ENCODE results near the gene PCNA. TPM values are rescaled to one million over a fixed set of nuclear protein-coding genes. Genes with fewer than 3 reads are reported as not detected.

The PCNA gene
- total and polyA plus RNA-seq, 2 donors (not counting 1 experiment from before 2014, with no cell fraction given) = 31.7 to 73.4 TPM

DNA sequence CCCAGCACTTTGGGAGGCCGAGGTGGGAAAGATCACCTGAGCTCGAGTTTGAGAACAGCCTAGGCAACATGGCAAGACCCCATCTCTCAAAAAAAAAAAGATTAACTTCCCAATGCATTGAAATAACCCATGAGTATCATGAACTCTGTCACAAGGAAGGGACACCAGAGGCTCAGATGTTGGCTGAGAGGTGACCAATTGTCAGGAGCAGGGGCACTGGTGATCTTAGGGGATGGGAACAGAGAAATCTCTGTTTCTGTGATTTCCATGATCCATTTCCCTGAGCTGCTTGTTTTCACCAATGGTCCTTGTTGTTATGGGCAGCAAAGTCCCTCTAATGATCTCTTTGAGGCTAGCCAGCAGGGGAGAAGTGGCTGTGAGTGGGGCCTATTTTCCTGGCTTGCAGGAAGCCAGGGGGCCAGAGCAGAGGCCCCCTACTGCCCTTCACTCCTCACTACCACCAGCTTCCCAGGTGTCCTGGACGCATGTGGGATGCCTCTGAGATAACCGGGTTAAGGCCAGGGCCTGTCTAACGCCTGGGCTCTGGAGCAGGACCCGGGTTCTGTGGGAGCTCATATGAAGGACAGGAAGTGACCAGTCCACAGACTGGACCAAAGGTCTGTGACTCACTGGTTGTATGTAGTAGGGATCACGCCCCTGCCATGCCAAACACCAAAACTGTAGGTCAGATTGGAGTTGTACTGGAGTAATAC lies 54.4 kb downstream of the PCNA start:
- Mint-ChIP-seq H3K27me3 (no peaks in the 10 kb centered on the region), H3K9me3 (ENCODE audit: insufficient read depth) (no peaks in the 10 kb centered on the region), H3K4me3 (no peak overlapping the region), H3K27ac (no peak overlapping the region), H3K4me1 (no peaks in the 10 kb centered on the region)
- Histone ChIP-seq H3K9me3 (ENCODE audit: control extremely low read depth in 1 of 3, control insufficient read depth in 2 of 3, insufficient read depth in 1 of 3, low read length in 2 of 3) (no peaks in the 10 kb centered on the region), H3K4me2 (replicated peaks; ENCODE audit: low read depth, low read length, poor library complexity, severe bottlenecking) (no peak overlapping the region), H3K36me3 (replicated peaks in 1 of 2; ENCODE audit: control extremely low read depth in 1 of 2, control insufficient read depth in 1 of 2, extremely low read depth in 1 of 2, insufficient read depth in 2 of 2, low read length in 1 of 2) (no peaks in the 10 kb centered on the region), H2AFZ (ENCODE audit: insufficient read depth, low read depth, low read length, poor library complexity, severe bottlenecking) (no peak overlapping the region), H4K20me1 (ENCODE audit: control insufficient read depth, insufficient read depth, low read length, poor library complexity, severe bottlenecking) (no peaks in the 10 kb centered on the region), H3K4me3 (ENCODE audit: control extremely low read depth in 1 of 5, extremely low read depth in 1 of 5, insufficient read depth in 1 of 5, low read depth in 2 of 5, low read length in 4 of 5) (no peak overlapping the region), H3K27ac (ENCODE audit: low read length in 2 of 2) (no peak overlapping the region), H3K27me3 (replicated peaks in 1 of 4; ENCODE audit: control extremely low read depth in 1 of 4, control insufficient read depth in 3 of 4, insufficient read depth in 4 of 4, low read length in 3 of 4) (no peaks in the 10 kb centered on the region), H3K9ac (ENCODE audit: low read length) (no peak overlapping the region), H3K4me1 (ENCODE audit: control insufficient read depth in 2 of 2, insufficient read depth in 2 of 2, low read length in 2 of 2) (no peaks in the 10 kb centered on the region), H3K79me2 (ENCODE audit: control insufficient read depth, insufficient read depth, low read length) (no peaks in the 10 kb centered on the region)
- WGBS (ENCODE audit: insufficient coverage) = 97% methylated on average over 7 of the region's 7 CpGs
- CTCF ChIA-PET = no interaction called here
- POLR2A ChIA-PET = interaction anchor here (0.6 kb wide), 1 partner anchor 34 kb away, joined by 5 read pairs; no protein-coding TSS in a partner anchor
- DNase-seq = no peak
- no peak for TF ChIP-seq EZH2 (IDR thresholded peaks at IDR 0.05; ENCODE audit: borderline replicate concordance, insufficient read depth, low read depth, low read length, poor library complexity, severe bottlenecking)
- TF ChIP-seq, protein P1, sequence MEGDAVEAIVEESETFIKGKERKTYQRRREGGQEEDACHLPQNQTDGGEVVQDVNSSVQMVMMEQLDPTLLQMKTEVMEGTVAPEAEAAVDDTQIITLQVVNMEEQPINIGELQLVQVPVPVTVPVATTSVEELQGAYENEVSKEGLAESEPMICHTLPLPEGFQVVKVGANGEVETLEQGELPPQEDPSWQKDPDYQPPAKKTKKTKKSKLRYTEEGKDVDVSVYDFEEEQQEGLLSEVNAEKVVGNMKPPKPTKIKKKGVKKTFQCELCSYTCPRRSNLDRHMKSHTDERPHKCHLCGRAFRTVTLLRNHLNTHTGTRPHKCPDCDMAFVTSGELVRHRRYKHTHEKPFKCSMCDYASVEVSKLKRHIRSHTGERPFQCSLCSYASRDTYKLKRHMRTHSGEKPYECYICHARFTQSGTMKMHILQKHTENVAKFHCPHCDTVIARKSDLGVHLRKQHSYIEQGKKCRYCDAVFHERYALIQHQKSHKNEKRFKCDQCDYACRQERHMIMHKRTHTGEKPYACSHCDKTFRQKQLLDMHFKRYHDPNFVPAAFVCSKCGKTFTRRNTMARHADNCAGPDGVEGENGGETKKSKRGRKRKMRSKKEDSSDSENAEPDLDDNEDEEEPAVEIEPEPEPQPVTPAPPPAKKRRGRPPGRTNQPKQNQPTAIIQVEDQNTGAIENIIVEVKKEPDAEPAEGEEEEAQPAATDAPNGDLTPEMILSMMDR (IDR thresholded peaks at IDR 0.05) = no peak
- ATAC-seq (ENCODE audit: low read depth) = no peak
- intact Hi-C loops (cut with micrococcal nuclease) = no loop called here

Small RNA genes lying within 50 kb of the gene (small RNA-seq; reads per million reads assigned to genes)
- not detected for gene RF00019 (ENCODE audit: insufficient read length, low read depth, low replicate concordance)
- gene RF00568 (ENCODE audit: insufficient read length, low read depth, low replicate concordance) = not detected
- 4.4 reads per million, percentile 63 among the genes with 10 or more reads in this experiment for gene RNA5SP474 (ENCODE audit: insufficient read length, low read depth, low replicate concordance)

Other genes starting within 250 kb of the PCNA start
- gene SLC23A2, start 118.4 kb downstream of the PCNA start, total RNA-seq = 70.7 and 75.2 TPM in 2 replicates
- 23.6 and 26.1 TPM in 2 replicates for gene SLC23A2, start 118.4 kb downstream of the PCNA start, polyA plus RNA-seq
- gene TMEM230, start 6.9 kb downstream of the PCNA start, total RNA-seq = 57.4 and 62.2 TPM in 2 replicates
- gene TMEM230, start 6.9 kb downstream of the PCNA start, polyA plus RNA-seq = 42.7 and 55.6 TPM in 2 replicates
- 48.6 and 49.4 TPM in 2 replicates for gene CDS2, start 7.0 kb upstream of the PCNA start, total RNA-seq
- gene CDS2, start 7.0 kb upstream of the PCNA start, polyA plus RNA-seq = 17.3 and 20.8 TPM in 2 replicates
- not detected in 2 replicates for gene PROKR2, start 197.0 kb upstream of the PCNA start, total RNA-seq
- not detected in 2 replicates for gene PROKR2, start 197.0 kb upstream of the PCNA start, polyA plus RNA-seq

Measured in B cell (primary cell).